GM12892 (cell line): ENCODE results near the gene AKAP13.

Experiments used
- POLR2A ChIP-seq: IDR thresholded peaks from 2 replicates; pipeline ENCODE4 v1.6.1; 2011; ENCODE audit warnings: low read depth, low read length, control low read depth
- POLR2AphosphoS5 ChIP-seq: IDR thresholded peaks from 2 replicates; pipeline ENCODE4 v1.6.1; 2011; ENCODE audit warnings: low read depth, low read length, control low read depth

GRCh38 chr15:85700767-85701166 lies 320.4 kb downstream of the AKAP13 start:
- TF ChIP-seq POLR2A: no peak
- TF ChIP-seq POLR2AphosphoS5: no peak
